ENCODE data around the gene NCSTN. TPM values are rescaled to one million over a fixed set of nuclear protein-coding genes. Genes with fewer than 3 reads are reported as not detected.

NCSTN gene
- 10 to 100 TPM; 57.4 to 70.2 TPM for total RNA-seq
- long read RNA-seq, transcript NCSTN-201 (17 exons, 2,936 nt), result major isoform, 11 of 12 reads
- long read RNA-seq, partial matches to known transcripts, result 1 of 12 reads
- long read RNA-seq, other reads (novel, unspliced or antisense), result 0 of 12 reads

DNA sequence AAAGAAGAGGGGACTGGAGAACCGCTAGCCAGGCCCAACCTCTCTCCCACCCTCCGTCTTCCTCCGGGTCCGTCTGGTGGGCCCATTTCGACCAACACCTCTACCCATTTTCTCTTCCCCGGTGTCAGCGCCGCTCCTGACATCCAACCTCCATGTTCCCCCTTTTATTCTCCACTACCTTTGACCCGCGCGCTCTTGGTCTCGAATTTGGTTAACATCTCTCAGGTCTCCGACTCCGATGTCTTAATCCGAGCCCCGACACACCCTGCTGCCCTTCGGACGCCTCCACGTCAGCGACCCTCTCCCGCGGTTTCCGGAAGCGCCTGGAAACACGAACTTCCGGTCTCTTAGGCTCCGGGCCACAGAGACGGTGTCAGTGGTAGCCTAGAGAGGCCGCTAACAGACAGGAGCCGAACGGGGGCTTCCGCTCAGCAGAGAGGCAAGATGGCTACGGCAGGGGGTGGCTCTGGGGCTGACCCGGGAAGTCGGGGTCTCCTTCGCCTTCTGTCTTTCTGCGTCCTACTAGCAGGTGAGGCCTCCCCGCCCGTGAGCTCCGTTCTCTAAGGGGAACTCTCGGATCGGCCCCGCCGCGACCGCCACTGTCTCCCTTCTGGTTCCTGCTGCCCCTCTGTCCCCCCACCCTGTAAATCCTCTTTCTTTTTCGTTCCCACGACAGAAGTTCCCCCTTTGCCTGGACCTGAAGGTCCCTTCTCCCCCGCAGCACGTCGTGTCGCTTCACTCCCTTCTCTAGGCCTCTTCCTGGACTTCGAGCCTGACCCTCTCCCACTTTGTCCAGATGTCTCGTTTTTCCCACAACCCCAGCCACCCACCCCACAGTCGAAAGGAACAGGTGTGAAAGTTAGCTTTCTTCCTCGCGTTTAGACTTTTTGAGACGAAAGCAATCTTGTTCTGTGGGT, at the start of gene NCSTN, which contains the start of gene COPA:
NCSTN (plus strand) TSS at position 431 of the 917 bp plus-strand sequence; CDS start at position 445, 14 bp downstream.
COPA (minus strand) TSS at position 298 of the 917 bp plus-strand sequence; CDS start at position 218, 80 bp downstream.
- peak; percentile 96 for DNase-seq
- intact Hi-C loops (cut with DNase I), result loop anchor here in 1 of 2 donors (5.0 to 10.0 kb wide), 2 partner anchors 62 to 246 kb away; partner anchors contain the start of genes IGSF8 and VANGL2
- ATAC-seq, result peak; percentile 98 to 99

GRCh38 chr1:160296036-160296435, 47.1 kb upstream of the NCSTN start:
- no peak for DNase-seq
- intact Hi-C loops (cut with DNase I), result no loop called here
- ATAC-seq, result no peak

DNA sequence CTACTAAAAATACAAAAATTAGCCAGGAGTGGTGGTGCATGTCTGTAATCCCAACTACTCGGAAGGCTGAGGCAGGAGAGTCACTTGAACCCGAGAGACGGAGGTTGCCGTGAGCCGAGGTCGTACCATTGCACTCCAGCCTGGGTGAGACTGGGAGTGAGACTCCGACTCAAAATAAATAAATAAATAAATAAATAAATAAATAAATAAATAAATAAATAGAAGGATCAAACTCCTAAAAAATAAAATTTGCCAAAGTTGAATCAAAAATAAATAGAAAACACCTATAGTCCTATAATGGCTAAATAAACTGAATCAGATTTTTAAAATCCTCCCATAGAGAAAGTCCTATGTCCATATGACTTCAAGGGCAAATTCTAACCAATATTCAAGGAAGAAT, 43.0 kb upstream of the NCSTN start:
- ATAC-seq (no peak), DNase-seq (no peak)
- intact Hi-C loops (cut with DNase I), result no loop called here

DNA sequence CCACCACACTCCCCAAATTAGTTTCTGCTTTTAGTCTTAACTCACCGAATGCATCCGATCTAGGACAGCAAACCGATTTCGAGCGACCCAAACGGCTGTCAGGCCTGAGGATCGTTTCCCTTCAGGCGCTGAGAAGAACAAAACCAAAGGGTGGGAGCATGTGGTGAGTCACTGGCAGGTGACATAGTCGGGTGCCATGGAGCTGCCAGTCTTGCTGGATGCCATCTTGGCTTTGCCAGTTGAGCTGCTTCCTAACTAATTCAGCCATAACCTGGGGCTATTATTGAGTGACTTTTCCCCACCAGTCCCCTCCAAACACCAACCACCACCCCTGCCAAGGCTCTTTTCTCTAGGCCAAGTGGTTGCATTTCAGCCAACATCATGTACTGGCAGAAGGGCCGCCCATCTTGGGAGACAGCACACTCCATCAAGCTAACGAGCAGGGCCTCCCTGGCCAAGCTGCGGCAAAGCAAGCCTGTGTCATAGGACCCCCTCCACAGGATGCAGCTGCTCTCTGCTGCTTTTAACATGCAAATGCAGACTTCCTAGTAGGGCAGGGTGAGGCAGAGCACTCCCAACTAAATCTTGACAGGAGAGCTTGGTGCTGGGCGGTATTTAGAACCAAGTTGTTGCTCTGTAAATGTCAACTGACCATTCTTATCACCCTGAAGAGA, 35.9 kb upstream of the NCSTN start:
- ATAC-seq, result peak in 1 of 2 donors; percentile 24
- intact Hi-C loops (cut with DNase I), result no loop called here
- no peak for DNase-seq

DNA sequence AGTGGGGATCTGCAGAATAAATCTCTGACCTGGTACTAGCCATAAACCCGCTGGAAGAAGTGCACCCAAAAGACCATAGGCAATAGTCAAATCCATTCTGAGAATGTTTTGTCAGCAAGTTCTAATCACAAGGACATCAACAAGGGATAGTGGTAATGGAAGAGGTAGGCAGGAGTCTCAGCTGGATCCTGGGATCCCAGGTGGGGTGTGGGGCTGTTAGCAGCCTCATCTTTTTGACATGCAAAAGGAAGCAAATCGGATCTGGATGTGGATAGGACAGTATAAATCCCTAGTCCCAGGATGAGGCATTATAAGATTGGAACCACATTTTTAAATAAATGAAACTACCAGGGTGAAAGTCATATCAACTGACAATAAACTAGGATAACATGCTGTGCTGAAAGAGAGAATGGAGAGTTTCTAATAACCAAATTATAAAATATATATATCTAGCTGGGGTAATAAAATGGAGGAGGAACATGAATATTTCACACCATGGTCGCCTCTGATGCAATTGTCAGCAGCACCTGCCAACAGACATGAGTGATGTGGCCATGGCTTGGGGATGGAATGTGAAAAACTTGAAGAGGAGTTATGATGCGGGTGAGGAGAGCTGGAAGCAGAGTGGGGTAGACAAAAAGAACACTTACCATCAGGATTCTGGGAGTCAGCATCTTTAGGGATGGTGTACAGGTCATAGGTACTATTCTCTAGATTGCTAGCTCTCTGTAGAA, 34.6 kb upstream of the NCSTN start:
- DNase-seq (no peak), ATAC-seq (peak in 1 of 2 donors; percentile 22)
- intact Hi-C loops (cut with DNase I), result no loop called here

GRCh38 chr1:160309185-160309557, 34.0 kb upstream of the NCSTN start:
- ATAC-seq, result no peak
- no peak for DNase-seq
- intact Hi-C loops (cut with DNase I), result no loop called here

DNA sequence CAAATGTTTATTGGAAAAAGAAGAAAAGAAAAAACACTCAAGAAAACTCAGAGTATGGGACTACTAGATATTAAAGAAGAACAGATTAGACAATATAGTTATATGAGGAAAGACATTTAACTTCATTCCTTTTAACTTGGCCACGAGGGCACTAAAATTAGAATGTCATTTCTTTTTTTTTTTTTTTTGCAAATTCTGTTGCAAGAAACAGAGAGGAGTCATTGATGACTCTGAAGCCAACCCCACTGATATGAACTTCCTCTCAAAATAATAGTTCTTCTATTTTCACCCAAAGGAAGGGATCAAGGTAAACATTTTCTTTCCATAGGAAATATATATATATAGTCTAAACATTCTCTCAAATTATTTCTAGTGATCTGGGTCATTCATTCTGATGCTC, 33.6 kb upstream of the NCSTN start:
- ATAC-seq (no peak), DNase-seq (no peak)
- intact Hi-C loops (cut with DNase I), result no loop called here

GRCh38 chr1:160315359-160315758, 27.8 kb upstream of the NCSTN start:
- ATAC-seq, result no peak
- intact Hi-C loops (cut with DNase I), result no loop called here
- no peak for DNase-seq

DNA sequence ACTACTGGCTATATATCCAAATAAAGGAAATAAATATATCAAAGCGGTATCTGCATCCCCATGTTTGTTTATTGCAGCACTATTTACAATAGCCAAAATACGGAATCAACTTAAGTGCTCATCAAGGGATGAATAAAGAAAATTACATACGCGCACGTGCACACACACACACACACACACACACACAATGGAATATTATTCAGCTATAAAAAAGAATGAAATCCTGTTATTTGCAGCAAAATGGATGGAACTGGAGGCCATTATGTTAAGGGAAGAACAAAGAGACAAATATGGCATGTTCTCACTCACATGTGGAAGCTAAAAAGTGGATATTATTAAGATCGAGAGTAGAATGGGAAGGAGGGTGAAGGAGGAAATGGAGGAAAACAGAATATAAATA, 20.4 kb upstream of the NCSTN start:
- ATAC-seq (no peak), DNase-seq (no peak)
- intact Hi-C loops (cut with DNase I), result no loop called here

- intact Hi-C loops (cut with DNase I), result loop anchor here in 1 of 2 donors (5.0 kb wide), 1 partner anchor 33 kb away; no protein-coding TSS in a partner anchor
- DNase-seq (no peak), ATAC-seq (no peak)
These were observed 17.9 kb upstream of the NCSTN start for GRCh38 chr1:160325252-160325651.

DNA sequence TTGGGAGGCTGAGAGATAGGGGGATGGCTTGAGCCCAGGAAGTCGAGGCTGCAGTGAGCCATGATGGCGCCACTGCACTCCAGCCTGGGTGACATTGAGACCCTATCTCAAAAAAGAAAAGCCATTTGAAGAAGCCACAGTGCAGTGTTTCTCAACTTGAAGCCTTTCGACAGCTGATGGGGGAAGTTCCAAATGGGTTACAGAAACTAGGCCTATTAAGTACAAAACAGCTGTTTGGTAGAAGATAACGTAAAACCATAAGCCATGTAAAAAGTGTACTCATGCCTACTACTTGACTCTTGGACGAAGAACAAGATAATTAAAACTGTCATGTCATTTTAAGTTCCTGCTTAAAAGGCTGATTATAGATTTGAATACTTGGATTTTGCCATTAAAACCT, 16.8 kb upstream of the NCSTN start:
- no peak for ATAC-seq

GRCh38 chr1:160328184-160328583, 15.0 kb upstream of the NCSTN start:
- no peak for ATAC-seq
- no peak for DNase-seq
- intact Hi-C loops (cut with DNase I), result loop anchor here in 1 of 2 donors (5.0 kb wide), 1 partner anchor 36 kb away; no protein-coding TSS in a partner anchor

More for the DNA sequence above, 16.8 kb upstream of the NCSTN start:
- intact Hi-C loops (cut with DNase I), result loop anchor here in 1 of 2 donors (5.0 kb wide), 1 partner anchor 34 kb away; no protein-coding TSS in a partner anchor
- no peak for DNase-seq

DNA sequence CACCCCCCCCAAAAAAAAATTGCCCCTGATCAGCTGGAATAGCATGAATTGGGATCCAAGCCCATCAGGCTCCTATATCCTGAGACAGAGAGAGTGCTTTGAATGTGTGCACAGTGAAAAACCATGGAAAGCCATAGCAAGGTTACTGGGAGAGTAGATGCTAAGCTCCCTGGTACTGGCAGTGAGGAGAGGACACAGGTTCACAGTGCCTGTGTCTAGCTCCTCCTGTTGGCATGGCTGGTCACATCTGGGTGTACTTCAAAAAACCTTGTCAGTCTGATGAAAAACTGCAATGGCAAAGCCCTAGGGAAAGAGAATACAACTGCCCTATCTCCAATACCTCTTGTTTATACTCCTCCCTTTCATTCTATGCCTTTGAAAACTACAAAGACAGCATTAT, 13.1 kb upstream of the NCSTN start:
- intact Hi-C loops (cut with DNase I), result no loop called here
- ATAC-seq (no peak), DNase-seq (no peak)

DNA sequence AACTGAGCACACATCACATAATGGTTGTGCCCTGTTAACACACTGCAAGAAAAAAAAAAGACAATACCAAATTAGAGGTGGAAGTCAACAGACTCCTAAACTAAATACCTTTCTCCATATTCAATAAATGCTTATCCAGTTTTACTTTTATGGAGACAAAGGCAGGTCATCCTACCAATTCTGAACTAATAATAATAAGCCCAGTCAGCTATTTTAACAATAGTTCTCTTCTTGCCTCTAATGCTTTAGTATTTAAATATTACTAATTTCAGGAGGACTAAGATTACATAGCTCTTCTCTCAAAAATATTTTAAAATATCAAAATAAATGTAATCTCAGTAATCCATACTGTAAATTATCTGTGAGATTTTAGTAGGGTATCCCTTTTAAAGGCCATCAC, 10.7 kb upstream of the NCSTN start:
- intact Hi-C loops (cut with DNase I), result no loop called here
- ATAC-seq (no peak), DNase-seq (no peak)

GRCh38 chr1:160338580-160338979, 4.6 kb upstream of the NCSTN start:
- ATAC-seq (no peak), DNase-seq (no peak)
- intact Hi-C loops (cut with DNase I), result no loop called here

DNA sequence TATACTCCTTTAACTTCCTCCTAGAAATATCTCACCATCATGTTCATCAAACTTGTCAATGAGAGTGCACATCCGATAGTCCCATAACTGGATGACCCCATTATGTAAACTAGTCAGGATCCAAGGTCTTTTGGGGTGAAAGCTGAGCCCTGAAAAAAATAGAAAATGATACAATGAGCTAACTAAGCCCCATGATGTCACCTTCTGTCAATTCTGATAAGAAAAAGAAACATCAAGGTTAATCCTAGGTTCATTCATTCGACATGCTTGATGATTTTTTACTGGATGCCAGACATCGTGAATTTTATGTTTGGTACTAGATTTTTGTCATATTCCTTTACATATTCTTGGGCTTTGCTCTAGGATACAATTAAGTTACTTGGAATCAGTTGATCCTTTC, 3.0 kb upstream of the NCSTN start:
- DNase-seq (no peak), ATAC-seq (no peak)
- intact Hi-C loops (cut with DNase I), result loop anchor here in 1 of 2 donors (5.0 to 10.0 kb wide), 2 partner anchors 65 to 243 kb away; partner anchors contain the start of genes IGSF8 and VANGL2

- intact Hi-C loops (cut with DNase I), result loop anchor here in 1 of 2 donors (5.0 to 10.0 kb wide), 2 partner anchors 64 to 244 kb away; partner anchors contain the start of genes IGSF8 and VANGL2
- no peak for ATAC-seq
These were observed 2.3 kb upstream of the NCSTN start for GRCh38 chr1:160340866-160341265.

DNA sequence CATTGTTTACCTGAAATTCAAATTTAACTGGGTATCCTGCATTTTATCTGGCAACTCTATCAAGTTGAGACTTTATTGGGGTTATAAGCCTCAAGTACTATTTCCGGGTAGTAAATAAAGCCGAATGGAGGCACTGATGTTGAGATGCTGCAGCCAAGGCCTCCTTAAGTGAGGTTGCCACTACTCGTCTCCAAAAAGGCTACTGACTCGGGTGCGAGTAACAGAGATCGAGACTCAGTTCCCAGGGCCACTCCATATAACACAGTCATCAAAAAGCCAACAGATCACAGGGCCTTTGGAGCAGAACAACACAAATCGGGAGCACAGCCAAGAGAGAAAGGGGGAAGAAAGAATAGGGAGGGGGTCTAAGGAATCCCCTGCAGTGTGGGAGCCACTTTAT, 657 bp upstream of the NCSTN start:
- ATAC-seq (peak; percentile 6 to 18), DNase-seq (no peak)
- intact Hi-C loops (cut with DNase I), result loop anchor here in 1 of 2 donors (5.0 to 10.0 kb wide), 2 partner anchors 62 to 245 kb away; partner anchors contain the start of genes IGSF8 and VANGL2

More at GRCh38 chr1:160340866-160341265, 2.3 kb upstream of the NCSTN start:
- no peak for DNase-seq

DNA sequence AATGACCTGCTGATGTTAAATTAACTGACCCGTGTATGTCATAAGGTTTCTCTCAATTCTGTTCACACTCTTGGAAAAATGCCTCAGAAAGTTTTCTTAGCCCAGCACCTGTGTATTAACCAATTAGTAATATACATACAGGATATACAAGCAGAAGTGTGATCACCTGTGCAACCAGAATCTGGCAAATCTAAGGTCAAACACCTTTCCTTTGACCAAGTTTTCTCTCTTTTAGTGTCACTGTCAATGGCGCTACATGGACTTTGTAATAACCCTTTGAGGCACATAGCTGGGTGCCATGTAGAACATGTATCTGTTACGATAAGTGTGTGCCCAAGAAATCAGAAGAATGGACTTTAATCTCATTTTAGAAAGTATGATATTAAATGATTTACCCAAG, 1.1 kb downstream of the NCSTN start:
- DNase-seq, result no peak
- ATAC-seq, result no peak
- intact Hi-C loops (cut with DNase I), result loop anchor here in 1 of 2 donors (5.0 to 10.0 kb wide), 2 partner anchors 61 to 247 kb away; partner anchors contain the start of genes IGSF8 and VANGL2
